ENCODE data around the gene RBKS. TPM values are rescaled to one million over a fixed set of nuclear protein-coding genes. Genes with fewer than 3 reads are reported as not detected.

Gene RBKS
- total and polyA plus RNA-seq, 2 of the 8 experiments (the other 6 are each of a cell fraction or from before 2014, with no cell fraction given), result 1.1 to 1.5 TPM

GRCh38 chr2:27754831-27755230 lies 135.4 kb downstream of the RBKS start:
- no peak overlapping the region for H3K18ac ChIP-seq (ENCODE audit: extremely low read depth, low read length)
- no peak overlapping the region for H3K4ac ChIP-seq (replicated peaks; ENCODE audit: insufficient read length, low read depth, low read length)
- H3K9me3 ChIP-seq (ENCODE audit: insufficient read depth in 2 of 2, low read depth in 1 of 2, low read length in 1 of 2), result no peaks in the 10 kb centered on the region
- H2BK12ac ChIP-seq (ENCODE audit: low read depth, low read length), result no peak overlapping the region
- H4K8ac ChIP-seq (ENCODE audit: extremely low read depth, insufficient read depth, low read length), result no peak overlapping the region
- H3K9ac ChIP-seq (replicated peaks in 1 of 4; ENCODE audit: extremely low read depth in 1 of 4, low read depth in 3 of 4, low read length in 3 of 4), result no peak overlapping the region
- H3K23ac ChIP-seq (ENCODE audit: insufficient read length), result no peak overlapping the region
- H3K79me1 ChIP-seq (ENCODE audit: low read depth, low read length), result no peaks in the 10 kb centered on the region
- H3K56ac ChIP-seq (replicated peaks; ENCODE audit: insufficient read length, low read depth, low read length), result no peak overlapping the region
- H2BK15ac ChIP-seq (ENCODE audit: low read length), result no peak overlapping the region
- H4K5ac ChIP-seq (ENCODE audit: insufficient read length, low read depth, low read length), result no peak overlapping the region
- H2AFZ ChIP-seq (ENCODE audit: low read length), result no peak overlapping the region
- no peak overlapping the region for H3K27ac ChIP-seq (ENCODE audit: low read depth, low read length)
- POLR2A ChIA-PET (ENCODE audit: partially characterized antibody), result interaction anchor here (0.9 to 2.2 kb wide), 7 partner anchors 10 to 72 kb away, joined by 3 to 8 read pairs (median 3); no protein-coding TSS in a partner anchor
- H2BK5ac ChIP-seq (ENCODE audit: low read depth, low read length), result no peak overlapping the region
- H3K14ac ChIP-seq (ENCODE audit: insufficient read length), result no peak overlapping the region
- H2BK120ac ChIP-seq (replicated peaks; ENCODE audit: low read depth, low read length), result no peak overlapping the region
- H3K79me2 ChIP-seq (ENCODE audit: control insufficient read depth in 1 of 2, insufficient read depth in 2 of 2, low read length in 2 of 2), result no peaks in the 10 kb centered on the region
- DNase-seq (ENCODE audit: low read depth in 1 of 2, low spot score in 2 of 2) (no peak), FAIRE-seq (no peak)
- no peaks in the 10 kb centered on the region; the same call in 1 of the 2 replicates for H3K23me2 ChIP-seq (ENCODE audit: low read depth, low read length)
- H4K91ac ChIP-seq (replicated peaks; ENCODE audit: insufficient read length, low read length), result no peak overlapping the region
- H3K36me3 ChIP-seq (ENCODE audit: control insufficient read depth in 2 of 4, insufficient read depth in 4 of 4, low read length in 3 of 4), result no peaks in the 10 kb centered on the region
- H3K27me3 ChIP-seq (replicated peaks in 1 of 4; ENCODE audit: control insufficient read depth in 3 of 4, extremely low read depth in 1 of 4, insufficient read depth in 3 of 4, low read length in 3 of 4), result no peaks in the 10 kb centered on the region
- 91% methylated on average over 5 of the region's 5 CpGs; no CpG with 5 or more reads in 1 of the 2 experiments for WGBS, 2 experiments (ENCODE audit: extremely low coverage in 1 of 2, insufficient coverage in 1 of 2, insufficient read length in 1 of 2, insufficient replicate concordance in 2 of 2, low coverage in 1 of 2, low lambda C conversion rate in 2 of 2, missing lambda C conversion rate in 1 of 2)
- H4K20me1 ChIP-seq (replicated peaks in 1 of 2; ENCODE audit: control insufficient read depth in 1 of 2, insufficient read depth in 2 of 2, low read length in 2 of 2), result no peaks in the 10 kb centered on the region
- H3K4me3 ChIP-seq (ENCODE audit: extremely low read depth in 1 of 4, insufficient read depth in 2 of 4, low read depth in 3 of 4, low read length in 4 of 4), result no peak overlapping the region
- peaks cover 3 to 13% (median 8%) of the 10 kb centered on the region in 4 experiments; a peak in 6 of 7 replicates for H3K4me1 ChIP-seq (replicated peaks in 1 of 4; ENCODE audit: control insufficient read depth in 3 of 4, insufficient read depth in 4 of 4, low read length in 3 of 4)
- H2AK5ac ChIP-seq (ENCODE audit: low read depth, low read length), result no peak overlapping the region
- H2BK20ac ChIP-seq (ENCODE audit: low read length), result no peak overlapping the region
- no peak overlapping the region for H3K4me2 ChIP-seq (ENCODE audit: insufficient read depth in 1 of 2, low read depth in 2 of 2, low read length in 2 of 2)
- CTCF ChIA-PET (ENCODE audit: partially characterized antibody), result interaction anchor here (0.7 to 5.7 kb wide), 19 partner anchors 10 to 918 kb away, joined by 3 to 36 read pairs (median 4); no protein-coding TSS in a partner anchor
- TF ChIP-seq PHF8 (conservative IDR thresholded peaks at IDR 0.05; ENCODE audit: low read depth, low read length) (no peak), YY1 (IDR thresholded peaks at IDR 0.05; ENCODE audit: low read depth, low read length) (no peak), SP1 (IDR thresholded peaks at IDR 0.05; ENCODE audit: low read depth, low read length) (no peak), ZNF274 (IDR thresholded peaks at IDR 0.05; ENCODE audit: borderline replicate concordance, extremely low read depth, low read length) (no peak), KDM1A (IDR thresholded peaks at IDR 0.05; ENCODE audit: borderline replicate concordance, low read length) (no peak), TEAD4 (IDR thresholded peaks at IDR 0.05; ENCODE audit: low read depth, low read length) (no peak), NANOG (IDR thresholded peaks at IDR 0.05; ENCODE audit: insufficient read depth, low read depth, low read length, poor library complexity, severe bottlenecking) (no peak), CEBPB (IDR thresholded peaks at IDR 0.05; ENCODE audit: low read depth, low read length) (no peak), CHD2 (IDR thresholded peaks at IDR 0.05; ENCODE audit: low read length) (no peak), CTBP2 (IDR thresholded peaks at IDR 0.05; ENCODE audit: borderline replicate concordance, insufficient read depth, insufficient read length, low read length) (no peak), SAP30 (IDR thresholded peaks at IDR 0.05; ENCODE audit: insufficient read depth, insufficient replicate concordance, low read length) (no peak)
- TF ChIP-seq, protein P1, sequence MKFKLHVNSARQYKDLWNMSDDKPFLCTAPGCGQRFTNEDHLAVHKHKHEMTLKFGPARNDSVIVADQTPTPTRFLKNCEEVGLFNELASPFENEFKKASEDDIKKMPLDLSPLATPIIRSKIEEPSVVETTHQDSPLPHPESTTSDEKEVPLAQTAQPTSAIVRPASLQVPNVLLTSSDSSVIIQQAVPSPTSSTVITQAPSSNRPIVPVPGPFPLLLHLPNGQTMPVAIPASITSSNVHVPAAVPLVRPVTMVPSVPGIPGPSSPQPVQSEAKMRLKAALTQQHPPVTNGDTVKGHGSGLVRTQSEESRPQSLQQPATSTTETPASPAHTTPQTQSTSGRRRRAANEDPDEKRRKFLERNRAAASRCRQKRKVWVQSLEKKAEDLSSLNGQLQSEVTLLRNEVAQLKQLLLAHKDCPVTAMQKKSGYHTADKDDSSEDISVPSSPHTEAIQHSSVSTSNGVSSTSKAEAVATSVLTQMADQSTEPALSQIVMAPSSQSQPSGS (IDR thresholded peaks at IDR 0.05; ENCODE audit: low read length), result no peak

All from H1 (cell line).